K562 (cell line): ENCODE measurements around the gene ZNF554. TPM values are rescaled to one million over a fixed set of nuclear protein-coding genes. Genes with fewer than 3 reads are reported as not detected.

ENCODE experiments used
- ARID2 ChIP-seq: fragments of 450-650 bp; IDR thresholded peaks from 2 replicates; pipeline ENCODE4 v1.6.1; 2017; ENCODE audit warnings: antibody characterized with exemption, mild to moderate bottlenecking
- CLOCK ChIP-seq: fragments of 250-450 bp; sonication (Bioruptor Pico); IDR thresholded peaks from 2 replicates; pipeline ENCODE4 v1.4.0; 2020; ENCODE audit warnings: mild to moderate bottlenecking, moderate library complexity, borderline replicate concordance
- FOXO4 ChIP-seq: fragments of 450-650 bp; formaldehyde crosslinking; IDR thresholded peaks from 2 replicates; pipeline ENCODE4 v1.4.0; 2020; ENCODE audit warnings: mild to moderate bottlenecking, moderate library complexity
- HDAC2 ChIP-seq: fragments of 450-650 bp; IDR thresholded peaks from 2 replicates; pipeline ENCODE4 v1.6.1; 2016; ENCODE audit warnings: mild to moderate bottlenecking
- MYNN ChIP-seq, 2 experiments: sonication (generic); formaldehyde crosslinking in 1 of 2; IDR thresholded peaks; 2 replicates each; pipeline versions ENCODE4 v1.5.0 to v1.6.1; 2016 to 2020; ENCODE audit warnings: antibody characterized with exemption in 1 of 2, missing genetic modification reagents in 1 of 2
- NR4A1 ChIP-seq, 2 experiments: fragments of 250-450 bp in 1 of 2; fragments of 450-650 bp in 1 of 2; sonication (Bioruptor Pico) in 1 of 2; IDR thresholded peaks; 2 replicates each; pipeline versions ENCODE4 v1.4.0 to v1.6.1; 2016 to 2020; ENCODE audit warnings: mild to moderate bottlenecking in 2 of 2, missing compliant biosample characterization in 1 of 2, missing genetic modification characterization in 1 of 2, moderate library complexity in 1 of 2
- PHF8 ChIP-seq: fragments of 200-600 bp; sonication (generic); IDR thresholded peaks from 2 replicates; pipeline ENCODE4 v1.6.1; 2012; ENCODE audit warnings: mixed run types, mild to moderate bottlenecking, inconsistent platforms, low read length, moderate library complexity, borderline replicate concordance
- RBBP5 ChIP-seq: fragments of 200-600 bp; sonication (generic); IDR thresholded peaks from 2 replicates; pipeline ENCODE4 v1.6.1; 2012; ENCODE audit warnings: borderline replicate concordance, mild to moderate bottlenecking, low read length, control low read depth, inconsistent platforms; ENCODE audit not compliant: insufficient read depth, poor library complexity, severe bottlenecking
- SIN3A ChIP-seq, 2 experiments: fragments of 150-350 bp in 1 of 2; IDR thresholded peaks; 2 replicates each; pipeline ENCODE4 v1.6.1; 2011 to 2016; ENCODE audit warnings: borderline replicate concordance in 2 of 2, low read depth in 2 of 2, low read length in 2 of 2, mild to moderate bottlenecking in 2 of 2, moderate library complexity in 2 of 2; ENCODE audit not compliant: control insufficient read depth in 1 of 2
- SRF ChIP-seq, 2 experiments: fragments of 250-450, 450-650 bp in 1 of 2; sonication (Bioruptor Pico) in 1 of 2; sonication (generic) in 1 of 2; formaldehyde crosslinking; IDR thresholded peaks; 2 replicates each; pipeline versions ENCODE4 v1.5.0 to v1.5.1; 2020 to 2022; ENCODE audit warnings: mild to moderate bottlenecking in 1 of 2, missing genetic modification reagents in 1 of 2
- ZNF12 ChIP-seq: sonication (generic); formaldehyde crosslinking; IDR thresholded peaks from 2 replicates; pipeline ENCODE4 v1.4.0; 2020; ENCODE audit warnings: mild to moderate bottlenecking, missing genetic modification reagents
- polyA plus RNA-seq, 8 experiments: library from polyadenylated mRNA; depleted of rRNA in 4 of 8; stranded (reverse) in 5 of 8; unstranded in 3 of 8; fragments of >200 nt; fragmentation: Nextera tagmentation in 2 of 8; fragmentation: Illumina TruSeq in 1 of 8; extraction: Ambion mirVana in 2 of 8; extraction: Trizol in 1 of 8; gene quantifications; 2 replicates each; pipeline versions ENCODE4 v1.2.1 to v1.2.3, GENCODE V29; 2011 to 2014; ENCODE audit warnings: inconsistent platforms in 1 of 8, missing spikeins in 1 of 8
- total RNA-seq, 7 experiments: library from RNA; depleted of rRNA in 6 of 7; stranded (reverse); fragments of >200 nt in 6 of 7; fragmentation: Illumina TruSeq in 2 of 7; extraction: Trizol in 2 of 7; gene quantifications; 2 replicates each; pipeline versions ENCODE4 v1.2.1 to v1.2.3, GENCODE V29; 2011 to 2021; ENCODE audit warnings: low replicate concordance in 1 of 7
- TF ChIP-seq, protein P1 (sequence below), 2 experiments: fragments of 450-650 bp; conservative IDR thresholded peaks; 2 replicates each; pipeline ENCODE4 v1.6.1; 2017; ENCODE audit warnings: mild to moderate bottlenecking in 2 of 2, moderate library complexity in 2 of 2
- TF ChIP-seq, protein P2 (sequence below), 2 experiments: fragments of 450-650 bp in 1 of 2; sonication (generic) in 1 of 2; formaldehyde crosslinking; conservative IDR thresholded peaks; 2 replicates each; pipeline versions ENCODE4 v1.4.0 to v1.8.1; 2020 to 2022; ENCODE audit warnings: mild to moderate bottlenecking in 1 of 2, missing genetic modification reagents in 1 of 2
- TF ChIP-seq, protein P3 (sequence below): fragments of 450-650 bp; IDR thresholded peaks from 2 replicates; pipeline ENCODE4 v1.6.1; 2017; ENCODE audit warnings: antibody characterized with exemption

The ZNF554 gene
- total and polyA plus RNA-seq, 9 of the 15 experiments (the other 6 are each of a cell fraction or from before 2014, with no cell fraction given) = 0.07 to 1.8 (median 1.1) TPM

DNA sequence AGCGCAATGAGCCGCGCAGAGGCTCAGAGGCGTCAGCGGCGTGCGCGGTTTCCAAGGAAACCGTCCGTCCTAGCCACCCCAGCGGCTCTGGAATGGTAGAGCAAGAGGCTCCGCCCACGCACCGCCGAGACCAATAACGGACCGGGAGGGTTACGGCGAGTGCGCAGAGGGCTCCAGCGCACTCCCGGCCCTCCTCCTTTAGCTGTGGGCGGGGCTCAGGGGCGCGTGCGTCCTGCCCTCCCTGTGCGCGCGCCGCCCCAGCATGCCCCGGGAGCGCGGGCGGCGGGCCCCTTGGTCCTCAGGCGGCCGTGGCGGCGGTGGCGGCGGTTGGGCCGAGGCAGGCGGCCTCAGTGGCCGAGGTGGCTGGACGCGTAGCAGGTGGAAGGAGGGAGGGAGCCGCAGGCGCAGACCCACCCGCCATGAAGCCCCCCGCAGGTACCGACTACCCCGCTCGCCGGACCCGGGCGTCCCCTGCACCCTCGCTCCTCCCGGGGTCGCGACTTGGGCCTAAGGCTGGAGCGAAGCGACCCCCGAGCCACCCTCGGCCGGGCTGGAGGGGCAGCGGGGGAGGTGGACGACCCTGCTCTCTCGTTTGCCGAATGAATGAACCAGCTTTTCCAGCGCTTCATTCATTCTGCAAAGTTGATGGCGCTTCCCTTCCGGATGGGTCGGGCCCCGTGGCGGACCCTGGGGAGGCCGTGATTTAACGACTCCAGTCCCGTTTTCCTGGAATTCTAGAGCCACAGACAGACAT lies 34.2 kb upstream of the ZNF554 start, which contains the start of gene THOP1 (continued):
- TF ChIP-seq, protein P1, sequence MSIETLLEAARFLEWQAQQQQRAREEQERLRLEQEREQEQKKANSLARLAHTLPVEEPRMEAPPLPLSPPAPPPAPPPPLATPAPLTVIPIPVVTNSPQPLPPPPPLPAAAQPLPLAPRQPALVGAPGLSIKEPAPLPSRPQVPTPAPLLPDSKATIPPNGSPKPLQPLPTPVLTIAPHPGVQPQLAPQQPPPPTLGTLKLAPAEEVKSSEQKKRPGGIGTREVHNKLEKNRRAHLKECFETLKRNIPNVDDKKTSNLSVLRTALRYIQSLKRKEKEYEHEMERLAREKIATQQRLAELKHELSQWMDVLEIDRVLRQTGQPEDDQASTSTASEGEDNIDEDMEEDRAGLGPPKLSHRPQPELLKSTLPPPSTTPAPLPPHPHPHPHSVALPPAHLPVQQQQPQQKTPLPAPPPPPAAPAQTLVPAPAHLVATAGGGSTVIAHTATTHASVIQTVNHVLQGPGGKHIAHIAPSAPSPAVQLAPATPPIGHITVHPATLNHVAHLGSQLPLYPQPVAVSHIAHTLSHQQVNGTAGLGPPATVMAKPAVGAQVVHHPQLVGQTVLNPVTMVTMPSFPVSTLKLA (conservative IDR thresholded peaks at IDR 0.05) = peak; percentile 75 to 90
- TF ChIP-seq, protein P2, sequence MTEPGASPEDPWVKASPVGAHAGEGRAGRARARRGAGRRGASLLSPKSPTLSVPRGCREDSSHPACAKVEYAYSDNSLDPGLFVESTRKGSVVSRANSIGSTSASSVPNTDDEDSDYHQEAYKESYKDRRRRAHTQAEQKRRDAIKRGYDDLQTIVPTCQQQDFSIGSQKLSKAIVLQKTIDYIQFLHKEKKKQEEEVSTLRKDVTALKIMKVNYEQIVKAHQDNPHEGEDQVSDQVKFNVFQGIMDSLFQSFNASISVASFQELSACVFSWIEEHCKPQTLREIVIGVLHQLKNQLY (CRISPR knock-in tag; conservative IDR thresholded peaks at IDR 0.05) = no peak
- TF ChIP-seq SIN3A (IDR thresholded peaks at IDR 0.05; ENCODE audit: borderline replicate concordance in 2 of 2, control insufficient read depth in 1 of 2, low read depth in 2 of 2, low read length in 2 of 2) = peak; percentile 67 to 94; a peak in 2 of 4 replicates
- TF ChIP-seq PHF8 = peak; percentile 92
- peak; percentile 81 for TF ChIP-seq RBBP5
- 0 out of 2 replicates have a peak, but pooled peaks have one; percentile 37 for TF ChIP-seq HDAC2
- TF ChIP-seq, protein P3, sequence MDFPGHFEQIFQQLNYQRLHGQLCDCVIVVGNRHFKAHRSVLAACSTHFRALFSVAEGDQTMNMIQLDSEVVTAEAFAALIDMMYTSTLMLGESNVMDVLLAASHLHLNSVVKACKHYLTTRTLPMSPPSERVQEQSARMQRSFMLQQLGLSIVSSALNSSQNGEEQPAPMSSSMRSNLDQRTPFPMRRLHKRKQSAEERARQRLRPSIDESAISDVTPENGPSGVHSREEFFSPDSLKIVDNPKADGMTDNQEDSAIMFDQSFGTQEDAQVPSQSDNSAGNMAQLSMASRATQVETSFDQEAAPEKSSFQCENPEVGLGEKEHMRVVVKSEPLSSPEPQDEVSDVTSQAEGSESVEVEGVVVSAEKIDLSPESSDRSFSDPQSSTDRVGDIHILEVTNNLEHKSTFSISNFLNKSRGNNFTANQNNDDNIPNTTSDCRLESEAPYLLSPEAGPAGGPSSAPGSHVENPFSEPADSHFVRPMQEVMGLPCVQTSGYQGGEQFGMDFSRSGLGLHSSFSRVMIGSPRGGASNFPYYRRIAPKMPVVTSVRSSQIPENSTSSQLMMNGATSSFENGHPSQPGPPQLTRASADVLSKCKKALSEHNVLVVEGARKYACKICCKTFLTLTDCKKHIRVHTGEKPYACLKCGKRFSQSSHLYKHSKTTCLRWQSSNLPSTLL = peak; percentile 86; the same call in 1 of the 2 replicates
- no peak for TF ChIP-seq CLOCK (CRISPR knock-in tag)
- TF ChIP-seq ZNF12 = no peak
- 0 out of 2 replicates have a peak, but pooled peaks have one; percentile 14 for TF ChIP-seq NR4A1 (CRISPR knock-in tag; IDR thresholded peaks at IDR 0.05)
- TF ChIP-seq NR4A1 (tag; IDR thresholded peaks at IDR 0.05) = no peak
- no peak for TF ChIP-seq ARID2
- 0 out of 2 replicates have a peak, but pooled peaks have one; percentile 22 for TF ChIP-seq FOXO4
- TF ChIP-seq SRF (CRISPR knock-in tag; IDR thresholded peaks at IDR 0.05) = peak; percentile 10 to 73; a peak in 3 of 4 replicates
- TF ChIP-seq MYNN (IDR thresholded peaks at IDR 0.05) = no peak
- TF ChIP-seq MYNN (CRISPR knock-in tag; IDR thresholded peaks at IDR 0.05) = no peak
